ENCODE measurements around the gene FNDC3B.
A peak's percentile ranks its signal among the peaks of the same experiment; 100 is the strongest.

The FNDC3B gene

DNA sequence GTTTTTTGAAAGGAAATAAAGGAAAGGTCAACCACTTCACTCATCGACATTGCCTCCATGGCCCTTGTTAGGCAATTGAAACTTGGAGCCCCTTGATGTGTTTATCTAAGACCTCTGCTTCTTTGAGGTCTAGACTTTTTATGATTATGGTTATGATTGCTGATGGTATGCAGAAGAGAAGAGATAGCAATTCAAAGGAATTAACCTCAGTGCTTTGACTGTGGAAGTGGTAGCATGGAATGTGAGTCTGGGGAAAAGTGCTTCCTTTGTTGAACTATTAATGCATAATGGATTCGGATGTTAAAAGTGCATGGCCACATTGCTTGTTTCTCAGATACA, 46.1 kb downstream of the FNDC3B start:
- Histone ChIP-seq H3K36me3 (replicated peaks; ENCODE audit: insufficient read depth, low read length) (no peaks in the 10 kb centered on the region), H3K79me2 (ENCODE audit: low read length) (peaks cover 96% of the 10 kb centered on the region), H3K4me2 (ENCODE audit: low read depth, low read length) (peak overlapping the region; percentile 73), H3K4me1 (ENCODE audit: low read length) (peaks cover 76% of the 10 kb centered on the region), H3K9me2 (replicated peaks; ENCODE audit: insufficient read depth, low read length) (no peaks in the 10 kb centered on the region), H4K20me1 (ENCODE audit: insufficient read depth, low read length) (no peaks in the 10 kb centered on the region), H3K4me3 (ENCODE audit: low read length) (peak overlapping the region; percentile 33), H3K27me3 (replicated peaks; ENCODE audit: insufficient read depth, low read length) (no peaks in the 10 kb centered on the region), H3K9ac (ENCODE audit: low read length) (peak overlapping the region; percentile 33; the same call in 1 of the 2 replicates), H3K9me3 (replicated peaks; ENCODE audit: insufficient read depth, low read length) (no peaks in the 10 kb centered on the region), H2AFZ (ENCODE audit: low read length) (no peak overlapping the region), H3K27ac (ENCODE audit: low read length) (peak overlapping the region; percentile 90), H3F3A (ENCODE audit: insufficient read depth, low read length) (peaks cover 47% of the 10 kb centered on the region)
- TF ChIP-seq EZH2phosphoT487 (IDR thresholded peaks at IDR 0.05; ENCODE audit: low read length) (no peak), EZH2 (optimal IDR thresholded peaks at IDR 0.05; ENCODE audit: low read depth, low read length) (no peak)
- TF ChIP-seq, protein P1, sequence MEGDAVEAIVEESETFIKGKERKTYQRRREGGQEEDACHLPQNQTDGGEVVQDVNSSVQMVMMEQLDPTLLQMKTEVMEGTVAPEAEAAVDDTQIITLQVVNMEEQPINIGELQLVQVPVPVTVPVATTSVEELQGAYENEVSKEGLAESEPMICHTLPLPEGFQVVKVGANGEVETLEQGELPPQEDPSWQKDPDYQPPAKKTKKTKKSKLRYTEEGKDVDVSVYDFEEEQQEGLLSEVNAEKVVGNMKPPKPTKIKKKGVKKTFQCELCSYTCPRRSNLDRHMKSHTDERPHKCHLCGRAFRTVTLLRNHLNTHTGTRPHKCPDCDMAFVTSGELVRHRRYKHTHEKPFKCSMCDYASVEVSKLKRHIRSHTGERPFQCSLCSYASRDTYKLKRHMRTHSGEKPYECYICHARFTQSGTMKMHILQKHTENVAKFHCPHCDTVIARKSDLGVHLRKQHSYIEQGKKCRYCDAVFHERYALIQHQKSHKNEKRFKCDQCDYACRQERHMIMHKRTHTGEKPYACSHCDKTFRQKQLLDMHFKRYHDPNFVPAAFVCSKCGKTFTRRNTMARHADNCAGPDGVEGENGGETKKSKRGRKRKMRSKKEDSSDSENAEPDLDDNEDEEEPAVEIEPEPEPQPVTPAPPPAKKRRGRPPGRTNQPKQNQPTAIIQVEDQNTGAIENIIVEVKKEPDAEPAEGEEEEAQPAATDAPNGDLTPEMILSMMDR (IDR thresholded peaks at IDR 0.05; ENCODE audit: low read length): no peak
- no peak for DNase-seq

DNA sequence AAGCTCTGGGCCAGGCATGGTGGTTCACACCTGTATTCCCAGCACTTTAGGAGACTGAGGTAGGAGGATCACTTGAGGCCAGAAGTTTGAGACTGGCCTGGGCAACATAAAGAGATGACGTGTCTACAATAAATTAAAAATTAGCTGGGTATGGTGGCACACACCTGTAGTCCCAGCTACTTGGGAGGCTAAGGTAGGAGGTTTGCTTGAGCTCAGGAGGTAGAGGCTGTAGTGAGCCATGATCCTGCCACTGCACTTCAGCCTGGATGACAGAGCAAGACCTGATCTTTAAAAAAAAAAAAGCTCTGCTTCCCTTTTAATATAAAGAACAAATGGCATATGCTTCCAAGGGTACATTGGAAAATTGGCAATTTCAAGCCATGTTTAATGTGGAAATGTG, 46.7 kb downstream of the FNDC3B start:
- H3K4me1 ChIP-seq (ENCODE audit: low read length): peaks cover 80% of the 10 kb centered on the region
- H3K79me2 ChIP-seq (ENCODE audit: low read length): peaks cover 96% of the 10 kb centered on the region
- no peak overlapping the region for H2AFZ ChIP-seq (ENCODE audit: low read length)
- H3K27me3 ChIP-seq (replicated peaks; ENCODE audit: insufficient read depth, low read length): no peaks in the 10 kb centered on the region
- H3K4me2 ChIP-seq (ENCODE audit: low read depth, low read length): peak overlapping the region; percentile 73; the same call in 1 of the 2 replicates
- H3K4me3 ChIP-seq (ENCODE audit: low read length): no peak overlapping the region
- H3K9me2 ChIP-seq (replicated peaks; ENCODE audit: insufficient read depth, low read length): no peaks in the 10 kb centered on the region
- H3K36me3 ChIP-seq (replicated peaks; ENCODE audit: insufficient read depth, low read length): no peaks in the 10 kb centered on the region
- H3F3A ChIP-seq (ENCODE audit: insufficient read depth, low read length): peaks cover 47% of the 10 kb centered on the region
- DNase-seq: no peak
- no peak overlapping the region; the same call in 1 of the 2 replicates for H3K9ac ChIP-seq (ENCODE audit: low read length)
- peak overlapping the region; percentile 90; the same call in 1 of the 2 replicates for H3K27ac ChIP-seq (ENCODE audit: low read length)
- no peaks in the 10 kb centered on the region for H4K20me1 ChIP-seq (ENCODE audit: insufficient read depth, low read length)
- H3K9me3 ChIP-seq (replicated peaks; ENCODE audit: insufficient read depth, low read length): no peaks in the 10 kb centered on the region
- TF ChIP-seq EZH2phosphoT487 (IDR thresholded peaks at IDR 0.05; ENCODE audit: low read length) (no peak), EZH2 (optimal IDR thresholded peaks at IDR 0.05; ENCODE audit: low read depth, low read length) (no peak)
- TF ChIP-seq, protein P1 (IDR thresholded peaks at IDR 0.05; ENCODE audit: low read length): no peak

DNA sequence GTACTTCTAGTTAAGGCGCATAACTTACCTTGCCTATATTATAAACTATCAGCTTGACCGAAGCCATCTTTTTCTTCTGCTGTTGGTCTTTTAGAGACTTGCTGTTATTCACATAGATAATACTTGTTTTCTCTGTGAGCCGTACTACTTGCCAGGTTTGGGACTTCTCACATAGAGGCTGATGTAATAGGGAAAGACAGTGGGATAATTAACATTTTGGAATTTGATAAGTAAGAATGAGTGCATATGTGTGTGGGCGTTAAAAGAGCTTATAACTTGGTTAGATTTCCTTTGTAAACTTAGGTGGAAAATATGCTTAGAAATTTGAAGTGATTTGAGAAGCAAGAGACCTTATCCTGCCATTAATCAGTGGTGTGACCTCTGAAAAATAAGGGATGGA, 47.8 kb downstream of the FNDC3B start:
- H3K27ac ChIP-seq (ENCODE audit: low read length): peak overlapping the region; percentile 90
- DNase-seq: no peak
- H3K9ac ChIP-seq (ENCODE audit: low read length): peak overlapping the region; percentile 63
- H4K20me1 ChIP-seq (ENCODE audit: insufficient read depth, low read length): no peaks in the 10 kb centered on the region
- peak overlapping the region; percentile 35 for H3K4me3 ChIP-seq (ENCODE audit: low read length)
- no peaks in the 10 kb centered on the region for H3K27me3 ChIP-seq (replicated peaks; ENCODE audit: insufficient read depth, low read length)
- H2AFZ ChIP-seq (ENCODE audit: low read length): no peak overlapping the region
- no peak for TF ChIP-seq EZH2 (optimal IDR thresholded peaks at IDR 0.05; ENCODE audit: low read depth, low read length)
- TF ChIP-seq EZH2phosphoT487 (IDR thresholded peaks at IDR 0.05; ENCODE audit: low read length): no peak
- TF ChIP-seq, protein P1 (IDR thresholded peaks at IDR 0.05; ENCODE audit: low read length): no peak
- H3K4me2 ChIP-seq (ENCODE audit: low read depth, low read length): peak overlapping the region; percentile 70
- 0 out of 2 replicates have a peak, but pooled peaks cover under 1% of the 10 kb centered on the region for H3K36me3 ChIP-seq (replicated peaks; ENCODE audit: insufficient read depth, low read length)
- H3K4me1 ChIP-seq (ENCODE audit: low read length): peaks cover 85% of the 10 kb centered on the region
- H3K9me2 ChIP-seq (replicated peaks; ENCODE audit: insufficient read depth, low read length): no peaks in the 10 kb centered on the region
- peaks cover 96% of the 10 kb centered on the region for H3K79me2 ChIP-seq (ENCODE audit: low read length)
- no peaks in the 10 kb centered on the region for H3K9me3 ChIP-seq (replicated peaks; ENCODE audit: insufficient read depth, low read length)
- H3F3A ChIP-seq (ENCODE audit: insufficient read depth, low read length): peaks cover 48% of the 10 kb centered on the region
